ENCODE results near the gene SNCA. TPM values are rescaled to one million over a fixed set of nuclear protein-coding genes. Genes with fewer than 3 reads are reported as not detected.
A peak's percentile ranks its signal among the peaks of the same experiment; 100 is the strongest.

The SNCA gene
- total RNA-seq (ENCODE audit: low replicate concordance) = 10.3 and 16.6 TPM in 2 replicates
- long read RNA-seq, transcript SNCA-205 (6 exons, 1,290 nt) = major isoform, 20 of 31 reads
- long read RNA-seq, transcript SNCA-203 (6 exons, 1,420 nt) = minor isoform, 6 of 31 reads
- long read RNA-seq, partial matches to known transcripts = 0 of 31 reads
- long read RNA-seq, other reads (novel, unspliced or antisense) = 2 of 31 reads

- peaks cover 17% of the 10 kb centered on the region for H3K4me1 Mint-ChIP-seq (ENCODE audit: unreplicated experiment)
- no peaks in the 10 kb centered on the region for H3K9me3 Mint-ChIP-seq
- peaks cover 43% of the 10 kb centered on the region for H3K27me3 Mint-ChIP-seq
- H3K36me3 Mint-ChIP-seq = peaks cover 6% of the 10 kb centered on the region
- no peak for TF ChIP-seq CTCF (conservative IDR thresholded peaks at IDR 0.05)
- DNase-seq (ENCODE audit: extremely low spot score, unreplicated experiment) = peak; percentile 83
- H3K4me3 Mint-ChIP-seq = peak within 1 kb of the TSS; percentile 96
- H3K27ac Mint-ChIP-seq = peak within 1 kb of the TSS; percentile 75
Measured at GRCh38 chr4:89836897-89837384, at the start of gene SNCA. TSS of gene SNCA (minus strand) at chr4:89837161. CDS start at chr4:89835667, 1,494 bp downstream.

- H3K36me3 Mint-ChIP-seq = no peaks in the 10 kb centered on the region
- H3K4me1 Mint-ChIP-seq (ENCODE audit: unreplicated experiment) = peaks cover 12% of the 10 kb centered on the region
- H3K4me3 Mint-ChIP-seq = peak overlapping the region; percentile 66
- H3K9me3 Mint-ChIP-seq = no peaks in the 10 kb centered on the region
- DNase-seq (ENCODE audit: extremely low spot score, unreplicated experiment) = no peak
- no peaks in the 10 kb centered on the region for H3K27me3 Mint-ChIP-seq
- TF ChIP-seq CTCF (conservative IDR thresholded peaks at IDR 0.05) = no peak
- H3K27ac Mint-ChIP-seq = no peak overlapping the region
Measured at GRCh38 chr4:89879215-89879614, 42.3 kb upstream of the SNCA start.

GRCh38 chr4:89878611-89879010 is 41.6 kb upstream of the SNCA start:
- no peak for DNase-seq (ENCODE audit: extremely low spot score, unreplicated experiment)
- Mint-ChIP-seq H3K9me3 (no peaks in the 10 kb centered on the region), H3K4me3 (no peak overlapping the region), H3K27ac (no peak overlapping the region), H3K4me1 (ENCODE audit: unreplicated experiment) (peaks cover 12% of the 10 kb centered on the region), H3K27me3 (no peaks in the 10 kb centered on the region), H3K36me3 (no peaks in the 10 kb centered on the region)
- TF ChIP-seq CTCF (conservative IDR thresholded peaks at IDR 0.05) = no peak

GRCh38 chr4:89876548-89876947 is 39.6 kb upstream of the SNCA start:
- H3K27ac Mint-ChIP-seq = no peak overlapping the region
- TF ChIP-seq CTCF (conservative IDR thresholded peaks at IDR 0.05) = no peak
- no peaks in the 10 kb centered on the region for H3K36me3 Mint-ChIP-seq
- no peaks in the 10 kb centered on the region for H3K27me3 Mint-ChIP-seq
- peaks cover 12% of the 10 kb centered on the region for H3K4me1 Mint-ChIP-seq (ENCODE audit: unreplicated experiment)
- no peak overlapping the region for H3K4me3 Mint-ChIP-seq
- no peaks in the 10 kb centered on the region for H3K9me3 Mint-ChIP-seq
- DNase-seq (ENCODE audit: extremely low spot score, unreplicated experiment) = no peak

- no peaks in the 10 kb centered on the region for H3K9me3 Mint-ChIP-seq
- DNase-seq (ENCODE audit: extremely low spot score, unreplicated experiment) = no peak
- no peak overlapping the region for H3K27ac Mint-ChIP-seq
- H3K27me3 Mint-ChIP-seq = no peaks in the 10 kb centered on the region
- H3K4me3 Mint-ChIP-seq = no peak overlapping the region
- TF ChIP-seq CTCF (conservative IDR thresholded peaks at IDR 0.05) = no peak
- no peaks in the 10 kb centered on the region for H3K36me3 Mint-ChIP-seq
- H3K4me1 Mint-ChIP-seq (ENCODE audit: unreplicated experiment) = no peaks in the 10 kb centered on the region
Measured at GRCh38 chr4:89871211-89871610, 34.2 kb upstream of the SNCA start.
